Ishikawa (cell line): ENCODE measurements around the gene HTRA1.

Experiments
- CEBPB ChIP-seq: IDR thresholded peaks from 2 replicates; pipeline ENCODE4 v1.6.1; 2012
- EP300 ChIP-seq: IDR thresholded peaks from 2 replicates; pipeline ENCODE4 v1.6.1; 2012; ENCODE audit warnings: borderline replicate concordance
- FOXM1 ChIP-seq: IDR thresholded peaks from 2 replicates; pipeline ENCODE4 v1.6.1; 2012; ENCODE audit warnings: low read depth, borderline replicate concordance
- TAF1 ChIP-seq: IDR thresholded peaks from 2 replicates; pipeline ENCODE4 v1.6.1; 2012; ENCODE audit warnings: low read depth, mild to moderate bottlenecking
- ZBTB7A ChIP-seq: IDR thresholded peaks from 2 replicates; pipeline ENCODE4 v1.6.1; 2012; ENCODE audit warnings: low read depth
- TF ChIP-seq, protein P1 (sequence below): IDR thresholded peaks from 2 replicates; pipeline ENCODE4 v1.6.1; 2012; ENCODE audit warnings: low read depth, mild to moderate bottlenecking

DNA sequence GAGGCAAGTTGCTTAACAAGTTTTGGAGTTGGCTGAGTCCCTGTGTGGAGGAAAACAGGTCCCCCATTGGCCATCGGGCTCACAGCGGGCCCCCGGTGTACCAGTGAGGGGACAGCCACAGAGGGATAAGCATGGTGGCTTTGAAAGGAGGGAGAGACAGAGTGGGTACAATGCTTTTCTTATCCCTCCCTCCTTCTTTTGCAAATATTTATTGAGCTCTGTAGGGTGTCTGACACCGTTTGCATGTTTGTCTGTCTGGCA lies 2.8 kb downstream of the HTRA1 start:
- TF ChIP-seq FOXM1 = no peak
- no peak for TF ChIP-seq CEBPB
- TF ChIP-seq, protein P1, sequence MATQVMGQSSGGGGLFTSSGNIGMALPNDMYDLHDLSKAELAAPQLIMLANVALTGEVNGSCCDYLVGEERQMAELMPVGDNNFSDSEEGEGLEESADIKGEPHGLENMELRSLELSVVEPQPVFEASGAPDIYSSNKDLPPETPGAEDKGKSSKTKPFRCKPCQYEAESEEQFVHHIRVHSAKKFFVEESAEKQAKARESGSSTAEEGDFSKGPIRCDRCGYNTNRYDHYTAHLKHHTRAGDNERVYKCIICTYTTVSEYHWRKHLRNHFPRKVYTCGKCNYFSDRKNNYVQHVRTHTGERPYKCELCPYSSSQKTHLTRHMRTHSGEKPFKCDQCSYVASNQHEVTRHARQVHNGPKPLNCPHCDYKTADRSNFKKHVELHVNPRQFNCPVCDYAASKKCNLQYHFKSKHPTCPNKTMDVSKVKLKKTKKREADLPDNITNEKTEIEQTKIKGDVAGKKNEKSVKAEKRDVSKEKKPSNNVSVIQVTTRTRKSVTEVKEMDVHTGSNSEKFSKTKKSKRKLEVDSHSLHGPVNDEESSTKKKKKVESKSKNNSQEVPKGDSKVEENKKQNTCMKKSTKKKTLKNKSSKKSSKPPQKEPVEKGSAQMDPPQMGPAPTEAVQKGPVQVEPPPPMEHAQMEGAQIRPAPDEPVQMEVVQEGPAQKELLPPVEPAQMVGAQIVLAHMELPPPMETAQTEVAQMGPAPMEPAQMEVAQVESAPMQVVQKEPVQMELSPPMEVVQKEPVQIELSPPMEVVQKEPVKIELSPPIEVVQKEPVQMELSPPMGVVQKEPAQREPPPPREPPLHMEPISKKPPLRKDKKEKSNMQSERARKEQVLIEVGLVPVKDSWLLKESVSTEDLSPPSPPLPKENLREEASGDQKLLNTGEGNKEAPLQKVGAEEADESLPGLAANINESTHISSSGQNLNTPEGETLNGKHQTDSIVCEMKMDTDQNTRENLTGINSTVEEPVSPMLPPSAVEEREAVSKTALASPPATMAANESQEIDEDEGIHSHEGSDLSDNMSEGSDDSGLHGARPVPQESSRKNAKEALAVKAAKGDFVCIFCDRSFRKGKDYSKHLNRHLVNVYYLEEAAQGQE = no peak
- TF ChIP-seq TAF1 = no peak
- no peak for TF ChIP-seq ZBTB7A
- no peak for TF ChIP-seq EP300
